ENCODE data around the gene ABI3BP.

ABI3BP gene

DNA sequence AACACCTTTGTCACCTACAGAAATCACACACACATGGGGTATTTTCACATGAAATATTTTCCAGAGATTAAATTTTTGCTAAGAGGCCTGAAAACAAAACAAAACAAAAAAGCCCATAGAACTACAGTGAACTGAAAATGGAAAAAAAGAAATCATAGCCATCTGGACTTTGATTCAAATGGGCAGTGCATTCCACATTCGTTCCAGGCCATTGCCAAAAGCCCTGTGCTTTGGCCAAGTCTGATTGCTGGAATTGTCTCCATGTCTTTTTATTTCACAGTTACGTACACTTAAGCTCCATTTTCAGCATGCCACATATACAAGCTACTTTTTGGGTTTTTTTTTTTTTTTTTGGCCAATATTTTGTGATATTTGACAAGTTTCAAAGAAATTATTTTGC, 236.8 kb downstream of the ABI3BP start:
- H3K4me1 ChIP-seq (ENCODE audit: insufficient read depth, poor library complexity, severe bottlenecking), result no peaks in the 10 kb centered on the region
- no peak overlapping the region for H3K4me3 ChIP-seq (ENCODE audit: severe bottlenecking)
- no peaks in the 10 kb centered on the region for H3K9me3 ChIP-seq (ENCODE audit: severe bottlenecking)
- no peak overlapping the region for H3K27ac ChIP-seq (ENCODE audit: poor library complexity, severe bottlenecking)
- peaks cover 36% of the 10 kb centered on the region for H3K36me3 ChIP-seq (ENCODE audit: low read depth)
- ATAC-seq (ENCODE audit: low read depth), result no peak
- no peak for DNase-seq (ENCODE audit: low spot score)
- no peaks in the 10 kb centered on the region for H3K27me3 ChIP-seq (ENCODE audit: insufficient read depth, poor library complexity, severe bottlenecking)
- TF ChIP-seq, protein P1, sequence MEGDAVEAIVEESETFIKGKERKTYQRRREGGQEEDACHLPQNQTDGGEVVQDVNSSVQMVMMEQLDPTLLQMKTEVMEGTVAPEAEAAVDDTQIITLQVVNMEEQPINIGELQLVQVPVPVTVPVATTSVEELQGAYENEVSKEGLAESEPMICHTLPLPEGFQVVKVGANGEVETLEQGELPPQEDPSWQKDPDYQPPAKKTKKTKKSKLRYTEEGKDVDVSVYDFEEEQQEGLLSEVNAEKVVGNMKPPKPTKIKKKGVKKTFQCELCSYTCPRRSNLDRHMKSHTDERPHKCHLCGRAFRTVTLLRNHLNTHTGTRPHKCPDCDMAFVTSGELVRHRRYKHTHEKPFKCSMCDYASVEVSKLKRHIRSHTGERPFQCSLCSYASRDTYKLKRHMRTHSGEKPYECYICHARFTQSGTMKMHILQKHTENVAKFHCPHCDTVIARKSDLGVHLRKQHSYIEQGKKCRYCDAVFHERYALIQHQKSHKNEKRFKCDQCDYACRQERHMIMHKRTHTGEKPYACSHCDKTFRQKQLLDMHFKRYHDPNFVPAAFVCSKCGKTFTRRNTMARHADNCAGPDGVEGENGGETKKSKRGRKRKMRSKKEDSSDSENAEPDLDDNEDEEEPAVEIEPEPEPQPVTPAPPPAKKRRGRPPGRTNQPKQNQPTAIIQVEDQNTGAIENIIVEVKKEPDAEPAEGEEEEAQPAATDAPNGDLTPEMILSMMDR (IDR thresholded peaks at IDR 0.05; ENCODE audit: poor library complexity, severe bottlenecking), result no peak

DNA sequence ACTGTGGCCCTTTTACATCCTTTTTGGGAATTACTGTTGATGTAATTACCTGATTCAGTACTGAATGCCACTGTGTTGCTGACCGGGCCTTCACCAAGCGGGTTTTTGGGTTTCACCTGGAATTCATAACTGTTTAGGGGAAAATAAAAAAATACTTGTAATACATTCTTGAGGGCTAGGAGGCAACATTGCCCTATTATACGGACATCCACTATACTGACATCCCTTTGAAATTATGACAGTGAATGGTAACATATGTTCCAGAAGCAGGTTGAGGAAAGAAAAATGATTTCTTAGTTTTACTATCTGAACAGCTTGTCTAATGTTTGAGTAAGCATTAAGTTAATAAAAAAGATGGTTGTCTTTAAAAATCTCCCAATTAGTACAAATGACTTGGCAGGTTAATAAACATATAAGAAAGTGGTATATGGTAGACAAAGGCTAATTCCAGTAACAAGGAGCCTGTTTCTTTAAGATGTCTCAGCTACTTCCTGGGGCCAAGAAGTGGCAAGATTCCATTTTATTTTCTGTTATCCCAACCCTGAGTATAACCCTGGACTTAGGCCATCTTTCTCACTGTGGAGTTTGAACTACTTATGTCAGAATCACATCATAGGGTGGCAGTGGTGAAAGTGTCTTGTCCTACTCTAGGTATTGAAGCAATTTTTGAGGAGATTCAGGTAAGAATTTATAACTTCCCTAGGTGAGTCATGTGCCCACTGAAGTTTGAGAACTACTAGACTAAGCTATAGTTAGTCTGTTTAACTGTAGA, 238.5 kb downstream of the ABI3BP start:
- ATAC-seq (ENCODE audit: low read depth) (no peak), DNase-seq (ENCODE audit: low spot score) (no peak)
- TF ChIP-seq, protein P1 (IDR thresholded peaks at IDR 0.05; ENCODE audit: poor library complexity, severe bottlenecking), result no peak
- Histone ChIP-seq H3K4me3 (ENCODE audit: severe bottlenecking) (no peak overlapping the region), H3K9me3 (ENCODE audit: severe bottlenecking) (no peaks in the 10 kb centered on the region), H3K27me3 (ENCODE audit: insufficient read depth, poor library complexity, severe bottlenecking) (no peaks in the 10 kb centered on the region), H3K27ac (ENCODE audit: poor library complexity, severe bottlenecking) (no peak overlapping the region), H3K36me3 (ENCODE audit: low read depth) (peaks cover 53% of the 10 kb centered on the region), H3K4me1 (ENCODE audit: insufficient read depth, poor library complexity, severe bottlenecking) (no peaks in the 10 kb centered on the region)

DNA sequence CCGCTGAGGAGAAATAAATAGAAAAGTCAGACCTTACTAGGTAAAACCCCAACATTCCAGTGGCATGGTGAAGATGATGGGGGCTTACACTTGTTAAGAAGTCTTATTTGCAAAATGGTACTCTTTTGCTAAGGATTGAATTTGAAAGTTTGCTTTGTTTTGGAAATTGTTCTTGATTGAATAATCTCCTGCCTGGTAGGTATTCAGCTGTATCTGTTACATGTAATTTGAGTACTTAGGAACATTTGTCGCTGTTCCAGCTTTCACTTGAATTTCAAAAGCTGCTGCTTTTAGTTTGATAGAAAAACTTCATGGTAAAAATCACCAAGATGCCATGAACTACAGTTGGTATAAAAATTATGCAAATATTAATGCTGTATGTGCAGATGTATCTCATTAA, 239.4 kb downstream of the ABI3BP start:
- Histone ChIP-seq H3K27ac (ENCODE audit: poor library complexity, severe bottlenecking) (no peak overlapping the region), H3K9me3 (ENCODE audit: severe bottlenecking) (no peaks in the 10 kb centered on the region), H3K36me3 (ENCODE audit: low read depth) (peaks cover 62% of the 10 kb centered on the region), H3K4me3 (ENCODE audit: severe bottlenecking) (no peak overlapping the region), H3K27me3 (ENCODE audit: insufficient read depth, poor library complexity, severe bottlenecking) (no peaks in the 10 kb centered on the region), H3K4me1 (ENCODE audit: insufficient read depth, poor library complexity, severe bottlenecking) (no peaks in the 10 kb centered on the region)
- TF ChIP-seq, protein P1 (IDR thresholded peaks at IDR 0.05; ENCODE audit: poor library complexity, severe bottlenecking), result no peak
- ATAC-seq (ENCODE audit: low read depth), result no peak
- DNase-seq (ENCODE audit: low spot score), result no peak

- H3K27me3 ChIP-seq (ENCODE audit: insufficient read depth, poor library complexity, severe bottlenecking), result no peaks in the 10 kb centered on the region
- no peak overlapping the region for H3K4me3 ChIP-seq (ENCODE audit: severe bottlenecking)
- DNase-seq (ENCODE audit: low spot score), result no peak
- no peak overlapping the region for H3K27ac ChIP-seq (ENCODE audit: poor library complexity, severe bottlenecking)
- no peak for ATAC-seq (ENCODE audit: low read depth)
- H3K36me3 ChIP-seq (ENCODE audit: low read depth), result peaks cover 93% of the 10 kb centered on the region
- TF ChIP-seq, protein P1 (IDR thresholded peaks at IDR 0.05; ENCODE audit: poor library complexity, severe bottlenecking), result no peak
- H3K9me3 ChIP-seq (ENCODE audit: severe bottlenecking), result no peaks in the 10 kb centered on the region
- no peaks in the 10 kb centered on the region for H3K4me1 ChIP-seq (ENCODE audit: insufficient read depth, poor library complexity, severe bottlenecking)
Measured at GRCh38 chr3:100748967-100749366, 244.3 kb downstream of the ABI3BP start.

DNA sequence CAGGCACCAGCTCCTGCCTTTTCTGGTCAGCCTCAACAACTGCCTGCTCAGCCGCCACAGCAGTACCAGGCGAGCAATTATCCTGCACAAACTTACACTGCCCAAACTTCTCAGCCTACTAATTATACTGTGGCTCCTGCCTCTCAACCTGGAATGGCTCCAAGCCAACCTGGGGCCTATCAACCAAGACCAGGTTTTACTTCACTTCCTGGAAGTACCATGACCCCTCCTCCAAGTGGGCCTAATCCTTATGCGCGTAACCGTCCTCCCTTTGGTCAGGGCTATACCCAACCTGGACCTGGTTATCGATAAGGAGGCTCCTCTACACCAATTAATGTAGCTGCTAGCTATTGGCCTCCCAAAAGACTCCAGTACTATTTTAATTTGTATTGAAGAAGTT, 245.0 kb downstream of the ABI3BP start:
- Histone ChIP-seq H3K9me3 (ENCODE audit: severe bottlenecking) (no peaks in the 10 kb centered on the region), H3K27ac (ENCODE audit: poor library complexity, severe bottlenecking) (no peak overlapping the region), H3K27me3 (ENCODE audit: insufficient read depth, poor library complexity, severe bottlenecking) (no peaks in the 10 kb centered on the region), H3K4me3 (ENCODE audit: severe bottlenecking) (no peak overlapping the region), H3K4me1 (ENCODE audit: insufficient read depth, poor library complexity, severe bottlenecking) (no peaks in the 10 kb centered on the region), H3K36me3 (ENCODE audit: low read depth) (peaks cover 96% of the 10 kb centered on the region)
- no peak for ATAC-seq (ENCODE audit: low read depth)
- DNase-seq (ENCODE audit: low spot score), result no peak
- TF ChIP-seq, protein P1 (IDR thresholded peaks at IDR 0.05; ENCODE audit: poor library complexity, severe bottlenecking), result no peak

All from RWPE2 (cell line).